GM18526 (cell line): Measurements from ENCODE around the gene FOXP3.
A peak's percentile ranks its signal among the peaks of the same experiment; 100 is the strongest.

Experiments used
- POLR2A ChIP-seq: IDR thresholded peaks from 3 replicates; pipeline ENCODE4 v1.6.1; 2011; ENCODE audit not compliant: insufficient read length; ENCODE audit errors: extremely low read depth

FOXP3 gene

DNA sequence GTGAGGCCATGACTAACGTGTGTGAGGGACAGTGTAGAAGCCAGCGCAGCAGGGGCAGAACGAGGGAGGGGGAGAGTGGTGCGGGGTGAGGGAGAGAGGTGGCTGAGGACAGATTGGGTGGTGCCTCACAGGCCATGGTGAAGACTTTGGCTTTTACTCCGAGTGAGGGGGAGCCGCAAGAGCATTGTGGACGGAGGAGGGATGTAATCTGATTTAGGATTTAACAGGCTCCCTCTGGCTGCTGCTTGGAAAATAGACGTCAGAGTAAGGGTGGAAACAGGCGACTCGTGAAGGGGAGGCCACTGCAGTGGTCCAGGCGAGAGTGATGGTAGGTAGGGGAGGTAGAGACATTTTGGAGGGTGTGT lies 18.1 kb upstream of the FOXP3 start:
- TF ChIP-seq POLR2A, result no peak

DNA sequence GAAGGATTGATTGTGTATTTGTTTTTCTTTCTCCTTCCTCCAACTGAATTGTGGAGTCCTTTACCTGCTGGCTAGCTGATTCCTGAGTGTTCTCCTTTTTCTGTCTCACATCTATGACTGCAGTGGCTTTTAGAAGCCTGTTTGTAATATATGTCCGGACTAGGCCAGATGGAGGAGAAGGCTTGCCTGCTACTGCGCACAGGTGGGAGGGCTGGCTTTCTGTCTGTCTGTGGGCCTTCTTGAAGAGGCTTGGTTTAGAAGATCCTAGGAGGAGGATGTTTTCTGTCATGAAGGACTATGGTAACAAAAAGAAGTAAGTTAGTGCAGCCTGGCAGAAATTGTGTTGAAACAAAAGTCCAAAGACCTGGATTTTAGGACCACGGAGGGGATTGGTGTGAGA lies 13.6 kb upstream of the FOXP3 start:
- no peak for TF ChIP-seq POLR2A

DNA sequence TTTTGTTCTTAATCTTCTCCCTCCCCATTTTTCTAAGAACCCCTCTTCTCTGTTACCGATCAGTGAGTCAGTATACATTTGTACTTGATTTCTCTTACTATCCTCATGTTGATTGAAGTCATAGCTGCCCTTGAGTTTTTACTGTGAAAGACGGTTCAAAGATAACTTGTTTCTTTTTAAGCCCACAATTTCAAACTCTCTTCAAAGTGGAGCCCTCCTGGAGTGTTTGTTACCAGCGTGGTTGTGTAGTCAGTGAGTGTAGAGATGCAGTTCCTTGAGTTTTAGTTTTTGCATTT lies 13.0 kb upstream of the FOXP3 start:
- no peak for TF ChIP-seq POLR2A

GRCh38 chrX:49276671-49277534 lies 12.4 kb upstream of the FOXP3 start:
- no peak for TF ChIP-seq POLR2A

GRCh38 chrX:49276207-49276606 lies 11.7 kb upstream of the FOXP3 start:
- TF ChIP-seq POLR2A, result no peak

- no peak for TF ChIP-seq POLR2A
Measured at GRCh38 chrX:49273181-49273727, 8.7 kb upstream of the FOXP3 start.

DNA sequence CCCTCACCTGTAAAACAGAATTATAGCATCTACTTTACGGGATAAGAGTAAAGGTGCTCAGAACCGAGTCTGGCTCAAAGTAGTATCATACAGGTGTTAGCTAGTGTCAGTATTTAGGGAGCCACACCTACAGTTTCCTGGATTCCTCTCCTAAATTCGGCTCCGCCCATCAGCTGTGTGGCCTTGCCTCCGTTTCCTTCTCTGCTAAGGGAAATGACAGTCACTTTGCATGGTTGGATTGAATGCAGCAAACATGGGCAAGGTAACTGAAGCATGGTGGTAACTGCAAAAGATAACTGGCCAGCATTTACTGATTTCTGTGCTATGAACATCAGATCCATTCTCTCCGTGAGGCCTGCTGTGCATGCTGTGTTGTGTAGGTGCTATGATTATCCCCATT lies 7.9 kb upstream of the FOXP3 start:
- no peak for TF ChIP-seq POLR2A

- TF ChIP-seq POLR2A, result no peak
Measured at GRCh38 chrX:49271341-49271740, 6.8 kb upstream of the FOXP3 start.

GRCh38 chrX:49270249-49270921 lies 5.9 kb upstream of the FOXP3 start:
- no peak for TF ChIP-seq POLR2A

- TF ChIP-seq POLR2A, result peak; percentile 30
Measured at GRCh38 chrX:49269767-49270248, 5.3 kb upstream of the FOXP3 start, which contains the start of gene PPP1R3F. PPP1R3F (plus strand) TSS chrX:49269793; CDS start chrX:49269870, 77 bp downstream.

GRCh38 chrX:49269010-49269766 lies 4.7 kb upstream of the FOXP3 start:
- peak; percentile 69 for TF ChIP-seq POLR2A

DNA sequence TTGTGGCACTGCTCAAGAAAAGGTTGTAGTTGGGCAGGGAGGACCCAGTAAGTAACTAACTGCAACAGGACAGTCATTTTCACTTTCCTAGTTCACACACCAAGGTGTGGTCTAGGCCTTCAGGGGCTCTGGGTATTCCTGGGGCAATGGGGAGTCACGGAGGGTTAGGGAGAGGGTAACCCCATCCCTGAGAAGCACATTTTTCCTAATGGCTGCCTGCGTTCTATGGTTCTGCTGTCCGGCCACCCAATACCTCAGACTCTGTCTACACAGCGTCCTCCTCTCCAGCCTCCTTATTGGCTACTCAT lies 4.1 kb upstream of the FOXP3 start:
- no peak for TF ChIP-seq POLR2A

- no peak for TF ChIP-seq POLR2A
Measured at GRCh38 chrX:49266523-49267445, 2.3 kb upstream of the FOXP3 start.

- no peak for TF ChIP-seq POLR2A
Measured at GRCh38 chrX:49263631-49264030, 879 bp downstream of the FOXP3 start.

DNA sequence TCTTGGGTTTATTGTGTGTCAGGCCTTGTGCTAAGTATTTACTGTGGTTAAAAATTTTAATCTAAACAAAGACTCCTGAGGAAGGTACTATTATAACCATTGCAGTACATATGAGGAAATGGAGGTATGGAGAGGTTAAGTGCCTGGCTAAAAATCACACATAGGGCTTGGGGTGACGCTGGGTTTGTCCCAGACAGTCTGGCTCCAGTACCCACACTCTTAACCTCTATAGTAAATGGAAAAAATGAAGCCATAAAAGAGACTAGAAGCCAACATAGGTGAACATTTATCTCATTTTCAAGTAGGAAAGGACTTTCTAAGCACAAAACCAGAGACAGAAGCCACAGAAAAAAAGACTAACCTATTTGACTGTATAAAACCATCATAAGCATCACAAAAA lies 1.9 kb downstream of the FOXP3 start:
- TF ChIP-seq POLR2A, result no peak
